Ammon's horn (tissue), 1 donor: ENCODE data around the gene SMAGP.
"Not testable (repeated sequence)": the region's sequence is repeated elsewhere in the genome, so short reads cannot be mapped to it uniquely, and the experiment has no call there.

ENCODE experiments used
- DNase-seq: peaks from one replicate; pipeline ENCODE4 v3.0.0-alpha.2; 2016; ENCODE audit warnings: low spot score

The SMAGP gene

GRCh38 chr12:51264297-51264696 is 5.9 kb downstream of the SMAGP start:
- DNase-seq = no peak

- DNase-seq = no peak
Observed at GRCh38 chr12:51263341-51263740, 6.9 kb downstream of the SMAGP start.

DNA sequence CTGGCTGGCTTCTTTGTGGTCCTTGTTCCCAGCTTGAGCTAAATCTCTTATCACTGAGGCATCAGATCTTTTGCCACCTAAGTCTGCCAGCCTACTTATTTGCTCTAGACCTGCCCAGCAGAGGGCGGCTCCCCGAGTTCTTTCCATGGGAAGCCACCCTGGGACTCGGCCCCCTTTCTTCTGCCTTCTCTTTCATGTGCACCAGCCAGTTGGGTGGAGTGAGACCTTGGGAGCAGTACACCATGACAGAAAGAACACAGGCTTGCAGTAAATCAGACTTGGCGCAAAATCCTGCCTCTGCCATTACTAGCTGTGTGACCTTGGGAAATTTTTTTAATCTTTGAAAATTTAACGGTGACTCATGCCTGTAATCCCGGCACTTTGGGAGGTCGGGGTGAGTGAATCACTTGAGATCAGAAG is 7.4 kb downstream of the SMAGP start:
- no peak for DNase-seq

DNA sequence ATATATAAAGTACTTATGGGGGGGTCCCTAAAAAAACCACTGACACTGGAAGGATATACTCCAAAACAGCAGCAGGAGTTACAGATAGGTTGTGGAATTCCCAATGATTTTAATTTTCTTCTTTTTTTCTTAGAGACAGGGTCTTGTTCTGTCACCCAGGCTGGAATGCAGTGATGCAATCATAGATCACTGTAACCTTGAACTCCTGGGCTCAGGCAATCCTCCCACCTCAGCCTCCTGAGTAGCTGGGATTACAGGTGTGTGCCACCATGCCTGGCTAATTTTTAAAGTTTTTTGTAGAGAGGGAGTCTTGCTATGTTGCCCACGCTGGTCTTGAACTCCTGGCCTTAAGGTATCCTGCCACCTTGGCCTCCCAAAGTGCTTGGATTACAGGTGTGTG is 10.6 kb downstream of the SMAGP start:
- not testable (repeated sequence) for DNase-seq

GRCh38 chr12:51254536-51254935 is 15.7 kb downstream of the SMAGP start:
- DNase-seq = no peak

- DNase-seq = no peak
Observed at GRCh38 chr12:51253276-51253675, 16.9 kb downstream of the SMAGP start.

DNA sequence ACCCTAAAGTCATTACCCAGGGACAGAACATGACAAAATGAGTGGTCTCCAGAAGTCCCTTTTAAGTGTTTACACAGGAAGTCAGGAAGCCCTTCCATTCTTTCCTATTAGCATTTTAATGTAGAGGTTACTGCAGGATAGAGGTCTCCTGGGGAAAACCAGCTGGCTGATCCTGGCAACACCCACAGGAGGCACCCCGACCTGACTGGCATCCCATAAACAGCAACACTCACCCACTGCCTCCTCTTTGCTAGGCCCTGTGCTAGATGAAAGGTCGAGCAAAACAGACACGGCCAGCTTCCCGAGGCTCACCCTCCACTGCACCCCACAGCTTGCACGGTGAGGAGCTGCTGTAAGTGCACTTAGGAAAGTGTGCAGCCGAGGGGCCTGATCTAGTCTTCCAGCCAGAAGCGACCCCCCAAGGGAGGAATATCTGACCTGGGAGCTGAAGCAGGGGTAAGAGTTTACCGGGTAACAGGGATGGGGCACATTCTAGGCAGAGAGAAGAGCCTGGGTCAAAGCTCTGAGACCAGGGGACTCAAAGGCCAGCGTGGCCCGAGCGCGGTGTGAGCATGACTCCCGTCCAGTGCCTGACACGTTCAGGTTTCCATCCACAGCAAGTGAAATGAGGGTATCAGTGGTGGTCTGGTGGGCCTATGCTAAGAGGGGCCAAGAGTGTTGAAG is 22.6 kb downstream of the SMAGP start:
- no peak for DNase-seq

- peak; percentile 61 for DNase-seq
Observed at GRCh38 chr12:51246254-51246853, 23.9 kb downstream of the SMAGP start.

DNA sequence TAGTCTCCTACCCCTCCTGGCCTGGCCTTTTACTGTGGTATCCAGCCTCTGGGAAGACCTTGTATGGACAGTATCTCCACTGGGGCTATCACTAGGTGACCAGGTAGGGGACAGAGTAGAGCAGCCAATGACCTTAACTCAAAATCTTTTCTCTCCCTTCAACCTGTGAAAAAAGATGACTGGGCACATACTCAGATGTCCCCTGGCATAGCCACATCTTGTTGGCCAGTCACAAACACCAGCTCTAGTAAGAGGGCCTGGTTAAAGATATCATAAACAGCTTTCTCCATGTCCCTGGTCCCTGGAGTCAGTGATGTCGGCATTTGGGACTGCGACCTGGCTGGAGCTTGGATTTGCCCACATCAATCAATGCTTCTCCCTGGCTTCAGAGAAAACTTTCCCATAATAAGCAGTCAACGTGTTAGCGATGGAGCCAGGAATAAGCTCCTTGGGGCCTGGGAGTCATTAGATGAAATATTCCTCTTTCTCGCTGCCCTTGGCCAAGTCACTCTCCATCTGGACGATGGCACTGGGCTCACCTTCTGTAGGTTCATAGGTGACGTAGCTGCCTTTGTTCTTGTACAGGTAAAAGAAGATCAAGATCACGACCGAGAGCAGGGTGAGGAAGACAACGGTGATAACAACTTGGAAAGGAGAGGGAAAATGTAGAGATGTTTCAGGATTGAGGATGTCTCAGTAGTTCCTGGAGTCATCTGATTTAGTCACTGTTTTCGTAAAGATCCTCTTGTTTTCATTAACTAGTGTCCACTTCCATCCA is 24.6 kb downstream of the SMAGP start:
- DNase-seq = no peak

GRCh38 chr12:51244269-51244668 is 25.9 kb downstream of the SMAGP start:
- no peak for DNase-seq

- peak; percentile 32 for DNase-seq
Observed at GRCh38 chr12:51242876-51243275, 27.3 kb downstream of the SMAGP start.

DNA sequence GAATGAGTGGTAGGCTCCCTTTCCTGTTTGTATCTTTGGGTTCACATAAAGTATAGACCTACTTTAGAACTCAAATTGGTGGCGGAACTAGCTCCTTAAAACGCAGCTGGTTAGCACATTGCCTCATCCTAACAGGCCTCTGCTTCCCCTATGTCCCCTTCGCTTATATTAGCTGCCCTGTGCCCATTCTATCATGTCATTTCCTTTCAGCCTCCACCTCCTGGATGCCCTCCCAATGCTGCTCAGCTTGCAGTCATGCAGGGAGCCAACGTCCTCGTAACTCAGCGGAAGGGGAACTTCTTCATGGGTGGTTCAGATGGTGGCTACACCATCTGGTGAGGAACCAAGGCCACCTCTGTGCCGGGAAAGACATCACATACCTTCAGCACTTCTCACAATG is 28.1 kb downstream of the SMAGP start:
- peak; percentile 23 for DNase-seq

GRCh38 chr12:51240971-51241370 is 29.2 kb downstream of the SMAGP start:
- no peak for DNase-seq

DNA sequence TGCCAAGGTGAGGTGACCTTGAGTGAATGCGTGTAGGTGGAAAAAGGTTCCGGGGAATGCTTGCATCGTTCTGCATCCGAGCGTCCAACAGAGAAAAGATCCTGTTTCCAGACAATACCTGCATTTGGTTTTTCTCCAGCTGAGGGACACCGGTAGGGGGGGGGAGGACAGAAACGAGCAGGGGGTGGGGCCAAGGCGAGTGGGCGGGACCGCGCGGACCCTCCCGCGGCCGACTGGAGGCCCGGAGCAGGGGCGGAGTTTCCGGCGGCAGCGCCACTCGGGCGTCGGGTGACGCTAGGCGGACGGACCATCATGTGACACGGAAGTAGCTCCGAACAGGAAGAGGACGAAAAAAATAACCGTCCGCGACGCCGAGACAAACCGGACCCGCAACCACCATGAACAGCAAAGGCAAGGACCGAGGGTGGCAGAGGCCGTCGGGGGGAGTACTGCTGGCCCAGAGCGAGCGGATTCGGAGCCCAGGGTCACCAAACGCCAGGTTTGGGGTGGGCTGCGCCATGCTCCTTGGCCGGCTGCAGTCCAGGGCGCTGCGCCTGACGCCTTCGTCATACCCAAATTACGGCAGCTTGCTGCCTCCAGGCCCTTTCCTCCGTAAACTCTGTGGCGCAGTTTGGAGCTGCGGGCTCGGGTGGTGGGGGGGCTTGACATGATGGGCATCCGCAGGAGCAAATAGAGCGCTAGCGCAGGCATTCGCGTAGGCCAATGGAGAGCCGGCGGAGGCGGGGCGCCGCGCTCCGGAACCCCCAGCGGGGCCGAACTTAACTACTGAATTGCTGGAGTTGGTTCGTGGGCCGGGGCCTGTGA is 31.5 kb downstream of the SMAGP start, which contains the start of gene DAZAP2:
DAZAP2 (plus strand) TSS at position 317 of the 825 bp plus-strand sequence; CDS start at position 399, 82 bp downstream.
- peak; percentile 98 for DNase-seq

DNA sequence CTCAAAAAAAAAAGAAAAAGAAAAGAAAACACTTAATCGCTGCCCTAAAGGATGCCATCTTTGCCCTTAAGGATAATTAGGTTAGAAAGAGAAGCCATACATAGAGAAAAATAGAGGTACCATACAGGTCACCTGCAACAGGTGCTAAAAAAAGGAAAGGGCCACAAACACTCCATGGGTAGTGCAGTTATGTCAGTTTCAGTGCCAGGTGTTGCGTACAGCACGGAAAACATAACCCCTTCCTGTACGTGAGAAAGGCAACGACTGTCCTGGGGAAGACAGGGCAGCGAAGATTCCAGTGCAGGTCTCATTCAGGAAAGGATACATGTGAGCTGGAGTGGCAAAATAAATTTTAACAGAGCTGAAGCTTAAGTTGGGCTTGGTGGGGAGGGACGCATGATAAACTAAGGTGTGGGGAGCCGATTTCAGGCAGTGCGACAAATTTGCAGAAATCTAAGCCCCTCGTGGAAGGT is 32.1 kb downstream of the SMAGP start:
- DNase-seq = no peak

- no peak for DNase-seq
Observed at GRCh38 chr12:51234530-51234929, 35.7 kb downstream of the SMAGP start.

GRCh38 chr12:51232642-51233041 is 37.6 kb downstream of the SMAGP start:
- no peak for DNase-seq

- DNase-seq = no peak
Observed at GRCh38 chr12:51229116-51229809, 41.0 kb downstream of the SMAGP start.

DNA sequence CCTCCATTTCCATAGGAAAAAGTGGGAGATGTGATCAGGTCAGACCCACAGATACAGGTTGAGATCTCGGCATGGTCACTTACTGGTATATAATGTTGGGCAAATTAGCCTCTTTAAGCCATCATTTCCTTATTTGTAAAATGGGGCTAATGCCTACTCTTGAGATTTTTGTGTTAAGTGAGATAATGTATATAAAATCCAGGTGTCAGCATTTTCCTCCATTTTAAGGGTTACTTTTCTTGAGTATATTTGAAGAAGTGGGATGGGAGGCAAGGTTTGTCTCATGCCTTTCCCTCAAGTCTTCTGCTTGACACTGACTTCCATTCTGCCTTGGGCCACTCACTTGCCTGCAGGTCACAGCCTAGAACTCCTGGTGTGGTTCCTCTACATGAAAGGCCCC is 42.3 kb downstream of the SMAGP start:
- DNase-seq = no peak

DNA sequence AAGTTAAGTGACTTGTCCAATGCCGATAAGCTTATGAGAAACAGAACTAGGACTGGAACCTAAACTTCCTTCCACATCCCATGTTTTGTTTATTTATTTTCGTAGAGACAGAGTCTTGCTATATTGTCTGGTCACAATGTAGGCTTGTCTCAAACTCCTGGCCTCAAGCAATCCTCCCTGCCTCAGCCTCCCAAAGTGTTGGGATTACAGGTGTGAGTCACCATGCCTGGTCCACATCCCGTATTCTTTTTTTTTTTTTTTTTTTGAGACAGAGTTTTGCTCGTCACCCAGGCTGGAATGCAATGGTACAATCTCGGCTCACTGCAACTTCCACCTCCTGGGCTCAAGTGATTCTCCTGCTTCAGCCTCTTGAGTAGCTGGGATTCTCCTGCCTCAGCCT is 43.1 kb downstream of the SMAGP start:
- DNase-seq = not testable (repeated sequence)

- DNase-seq = no peak
Observed at GRCh38 chr12:51225771-51226170, 44.4 kb downstream of the SMAGP start.
